ENCODE measurements around the gene TLR7.
A peak's percentile ranks its signal among the peaks of the same experiment; 100 is the strongest.

The TLR7 gene

GRCh38 chrX:12866451-12867377 is at the start of gene TLR7:
TLR7 (plus strand) TSS chrX:12867072; CDS start chrX:12867579, 507 bp downstream.
- no peak for DNase-seq (ENCODE audit: low read depth)

GRCh38 chrX:12817528-12817927 is 49.3 kb upstream of the TLR7 start:
- DNase-seq (ENCODE audit: low read depth), result no peak

- DNase-seq (ENCODE audit: low read depth), result no peak
Measured at GRCh38 chrX:12819222-12819621, 47.6 kb upstream of the TLR7 start.

GRCh38 chrX:12820737-12821136 is 46.1 kb upstream of the TLR7 start:
- no peak for DNase-seq (ENCODE audit: low read depth)

GRCh38 chrX:12824944-12825343 is 41.9 kb upstream of the TLR7 start:
- no peak for DNase-seq (ENCODE audit: low read depth)

GRCh38 chrX:12825801-12826200 is 41.1 kb upstream of the TLR7 start:
- DNase-seq (ENCODE audit: low read depth), result peak; percentile 52

GRCh38 chrX:12843061-12843667 is 23.7 kb upstream of the TLR7 start:
- DNase-seq (ENCODE audit: low read depth), result no peak

GRCh38 chrX:12843668-12844279 is 23.1 kb upstream of the TLR7 start:
- DNase-seq (ENCODE audit: low read depth), result no peak

- DNase-seq (ENCODE audit: low read depth), result no peak
Measured at GRCh38 chrX:12844319-12844718, 22.6 kb upstream of the TLR7 start.

- no peak for DNase-seq (ENCODE audit: low read depth)
Measured at GRCh38 chrX:12865359-12865758, 1.5 kb upstream of the TLR7 start.

GRCh38 chrX:12867685-12868084 is 813 bp downstream of the TLR7 start:
- DNase-seq (ENCODE audit: low read depth), result no peak

- no peak for DNase-seq (ENCODE audit: low read depth)
Measured at GRCh38 chrX:12868747-12869146, 1.9 kb downstream of the TLR7 start.

- DNase-seq (ENCODE audit: low read depth), result no peak
Measured at GRCh38 chrX:12871257-12871656, 4.4 kb downstream of the TLR7 start.

- DNase-seq (ENCODE audit: low read depth), result no peak
Measured at GRCh38 chrX:12872741-12873140, 5.9 kb downstream of the TLR7 start.

GRCh38 chrX:12874581-12874980 is 7.7 kb downstream of the TLR7 start:
- DNase-seq (ENCODE audit: low read depth), result no peak

- no peak for DNase-seq (ENCODE audit: low read depth)
Measured at GRCh38 chrX:12877386-12877785, 10.5 kb downstream of the TLR7 start.

- DNase-seq (ENCODE audit: low read depth), result no peak
Measured at GRCh38 chrX:12878536-12878935, 11.7 kb downstream of the TLR7 start.

GRCh38 chrX:12881914-12882313 is 15.0 kb downstream of the TLR7 start:
- no peak for DNase-seq (ENCODE audit: low read depth)

- DNase-seq (ENCODE audit: low read depth), result no peak
Measured at GRCh38 chrX:12885508-12885907, 18.6 kb downstream of the TLR7 start.

GRCh38 chrX:12886545-12886944 is 19.7 kb downstream of the TLR7 start:
- DNase-seq (ENCODE audit: low read depth), result no peak

- no peak for DNase-seq (ENCODE audit: low read depth)
Measured at GRCh38 chrX:12887141-12887540, 20.3 kb downstream of the TLR7 start.

- no peak for DNase-seq (ENCODE audit: low read depth)
Measured at GRCh38 chrX:12887767-12888166, 20.9 kb downstream of the TLR7 start.

GRCh38 chrX:12890467-12890866 is 23.6 kb downstream of the TLR7 start:
- DNase-seq (ENCODE audit: low read depth), result no peak
